NCI-H82 treated with DMSO at 0.1 percent for 48 hours (cell line): Measurements from ENCODE around the gene AP2S1.
"Not testable (repeated sequence)": the region's sequence is repeated elsewhere in the genome, so short reads cannot be mapped to it uniquely, and the experiment has no call there.

Experiments used
- DNase-seq: peaks from one replicate; lab custom pipeline; 2025; ENCODE audit not compliant: unreplicated experiment; lab: John Stamatoyannopoulos, UW

AP2S1 gene

GRCh38 chr19:46844067-46844489, 6.6 kb downstream of the AP2S1 start:
- DNase-seq, result no peak

GRCh38 chr19:46842791-46843190, 7.9 kb downstream of the AP2S1 start:
- no peak for DNase-seq

GRCh38 chr19:46841458-46842083, 9.1 kb downstream of the AP2S1 start:
- DNase-seq, result no peak

- DNase-seq, result peak; percentile 52
Observed at GRCh38 chr19:46840498-46840942, 10.1 kb downstream of the AP2S1 start.

- no peak for DNase-seq
Observed at GRCh38 chr19:46839752-46840497, 10.7 kb downstream of the AP2S1 start.

- no peak for DNase-seq
Observed at GRCh38 chr19:46838160-46838559, 12.5 kb downstream of the AP2S1 start.

DNA sequence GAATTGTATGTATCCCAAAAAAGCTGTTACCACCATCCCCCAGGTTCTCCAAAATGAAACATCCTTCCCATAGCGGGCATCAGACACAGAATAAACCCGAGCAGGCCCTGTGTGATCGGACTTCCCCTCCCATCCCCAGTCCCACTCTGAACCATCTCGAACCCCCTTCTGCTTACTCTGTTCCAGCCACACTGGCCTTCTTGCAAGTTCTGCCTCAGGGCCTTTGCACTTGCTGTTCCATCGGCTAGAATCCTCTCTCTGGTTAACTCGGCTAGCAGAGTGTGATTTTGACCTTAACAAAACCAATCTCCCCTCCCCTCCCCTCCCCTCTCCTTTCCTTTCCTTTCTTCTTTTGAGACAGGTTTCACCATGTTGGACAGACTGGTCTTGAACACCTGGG, 15.7 kb downstream of the AP2S1 start:
- no peak for DNase-seq

- no peak for DNase-seq
Observed at GRCh38 chr19:46834121-46834520, 16.5 kb downstream of the AP2S1 start.

- DNase-seq, result no peak
Observed at GRCh38 chr19:46830864-46831263, 19.8 kb downstream of the AP2S1 start.

DNA sequence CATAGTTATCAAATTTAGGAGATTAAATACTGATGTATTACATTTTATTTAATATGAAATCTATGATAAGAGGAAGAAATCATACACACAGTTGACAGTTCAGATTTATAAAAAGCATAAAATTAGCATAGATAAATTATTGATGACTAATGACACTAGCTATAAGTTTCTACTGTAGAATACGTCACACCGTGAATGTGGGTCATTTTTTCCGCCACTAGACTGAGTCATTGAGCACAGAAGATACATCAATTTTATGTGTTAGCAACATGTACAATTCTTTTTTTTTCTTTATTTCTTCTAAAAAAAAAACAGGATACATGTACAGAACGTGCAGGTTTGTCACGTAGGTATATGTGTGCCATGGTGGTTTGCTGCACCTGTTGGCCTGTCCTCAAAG, 22.2 kb downstream of the AP2S1 start:
- no peak for DNase-seq

GRCh38 chr19:46825731-46826055, 25.0 kb downstream of the AP2S1 start:
- no peak for DNase-seq

- DNase-seq, result no peak
Observed at GRCh38 chr19:46824890-46825730, 25.5 kb downstream of the AP2S1 start.

- DNase-seq, result peak; percentile 98
Observed at GRCh38 chr19:46823049-46823448, 27.6 kb downstream of the AP2S1 start.

GRCh38 chr19:46822410-46822787, 28.2 kb downstream of the AP2S1 start:
- not testable (repeated sequence) for DNase-seq

DNA sequence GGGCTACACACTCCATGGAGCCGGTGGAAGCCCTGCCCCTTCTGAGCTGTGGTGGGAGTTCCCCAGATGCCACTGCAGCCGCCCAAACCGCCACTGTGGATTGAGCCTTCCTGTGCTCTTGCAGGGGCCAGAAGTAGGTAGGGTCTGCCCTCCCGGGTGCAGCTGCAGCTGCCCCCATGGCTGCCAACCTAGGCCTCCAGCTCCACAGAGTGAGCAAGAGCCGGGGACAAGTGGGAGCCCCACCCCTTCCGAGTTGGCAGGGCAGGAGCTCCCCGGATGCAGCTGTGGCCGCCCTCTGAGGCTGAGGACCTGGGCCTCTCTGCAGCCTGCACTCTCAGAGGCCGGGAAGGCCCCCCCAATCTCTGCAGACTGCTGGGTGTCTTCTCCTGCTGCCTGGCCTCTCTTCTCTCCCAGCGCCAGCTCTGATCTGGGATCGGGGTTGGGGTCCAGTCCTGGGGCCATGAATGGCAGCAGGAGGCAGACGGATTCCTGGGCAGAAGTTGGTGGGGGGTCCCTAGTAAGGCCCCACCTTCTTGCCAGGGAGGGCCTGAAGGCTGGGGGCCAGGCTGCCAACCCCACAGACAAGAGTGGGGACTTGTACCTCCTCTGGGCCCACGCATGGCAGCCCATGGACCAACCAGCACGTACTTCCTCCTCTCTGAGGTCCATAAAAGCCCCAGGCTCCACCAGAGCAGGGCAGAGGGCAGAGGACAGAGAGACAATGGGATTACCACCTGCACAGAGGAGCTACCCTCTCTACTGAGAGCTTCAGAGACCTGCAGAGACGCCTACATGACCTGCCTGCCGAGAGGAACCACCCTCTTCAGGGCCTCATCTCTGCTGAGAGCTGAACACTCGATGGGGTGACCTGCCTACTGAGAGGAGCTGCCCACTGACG, 28.9 kb downstream of the AP2S1 start:
- DNase-seq, result no peak

- no peak for DNase-seq
Observed at GRCh38 chr19:46818812-46819211, 31.8 kb downstream of the AP2S1 start.

GRCh38 chr19:46815833-46816627, 34.6 kb downstream of the AP2S1 start:
- no peak for DNase-seq

GRCh38 chr19:46813839-46814358, 36.7 kb downstream of the AP2S1 start:
- no peak for DNase-seq

GRCh38 chr19:46812977-46813838, 37.4 kb downstream of the AP2S1 start:
- no peak for DNase-seq
